Measurements from ENCODE around the gene SMIM9. TPM values are rescaled to one million over a fixed set of nuclear protein-coding genes. Genes with fewer than 3 reads are reported as not detected.
"Not testable (repeated sequence)": the region's sequence is repeated elsewhere in the genome, so short reads cannot be mapped to it uniquely, and the experiment has no call there.

SMIM9 gene
- total RNA-seq = not detected in 2 replicates
- long read RNA-seq = 0 reads

DNA sequence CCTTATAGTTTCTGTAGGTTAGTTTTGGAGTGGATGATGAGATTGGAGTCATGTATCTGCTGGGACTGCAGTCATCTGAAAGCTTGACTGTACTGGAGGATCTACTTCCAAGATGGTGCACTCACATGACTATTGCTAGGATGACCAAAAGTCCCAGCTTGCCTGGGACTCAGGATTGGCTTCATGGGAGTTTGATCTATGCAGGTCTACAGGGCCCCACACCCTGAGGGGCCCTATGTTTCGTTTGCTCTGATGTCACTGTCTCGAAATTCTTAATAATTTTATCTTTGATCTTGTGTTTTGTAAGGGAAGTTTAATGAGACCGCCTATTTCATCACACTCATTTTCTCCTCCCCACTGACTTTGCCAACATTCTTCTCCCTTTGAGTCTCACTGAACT, at the start of gene SMIM9:
Gene SMIM9 (minus strand): TSS at position 101 of the 400 bp plus-strand sequence. CDS start 3,806 bp downstream, outside the sequence.
- Mint-ChIP-seq H3K27ac (ENCODE audit: unreplicated experiment) (no peak within 1 kb of the TSS), H3K4me3 (no peak within 1 kb of the TSS), H3K36me3 (ENCODE audit: low read depth) (peaks cover 2% of the 10 kb centered on the region), H3K27me3 (ENCODE audit: low read depth) (peaks cover 16% of the 10 kb centered on the region), H3K4me1 (no peaks in the 10 kb centered on the region), H3K9me3 (peaks cover 1% of the 10 kb centered on the region)
- TF ChIP-seq, protein P1, sequence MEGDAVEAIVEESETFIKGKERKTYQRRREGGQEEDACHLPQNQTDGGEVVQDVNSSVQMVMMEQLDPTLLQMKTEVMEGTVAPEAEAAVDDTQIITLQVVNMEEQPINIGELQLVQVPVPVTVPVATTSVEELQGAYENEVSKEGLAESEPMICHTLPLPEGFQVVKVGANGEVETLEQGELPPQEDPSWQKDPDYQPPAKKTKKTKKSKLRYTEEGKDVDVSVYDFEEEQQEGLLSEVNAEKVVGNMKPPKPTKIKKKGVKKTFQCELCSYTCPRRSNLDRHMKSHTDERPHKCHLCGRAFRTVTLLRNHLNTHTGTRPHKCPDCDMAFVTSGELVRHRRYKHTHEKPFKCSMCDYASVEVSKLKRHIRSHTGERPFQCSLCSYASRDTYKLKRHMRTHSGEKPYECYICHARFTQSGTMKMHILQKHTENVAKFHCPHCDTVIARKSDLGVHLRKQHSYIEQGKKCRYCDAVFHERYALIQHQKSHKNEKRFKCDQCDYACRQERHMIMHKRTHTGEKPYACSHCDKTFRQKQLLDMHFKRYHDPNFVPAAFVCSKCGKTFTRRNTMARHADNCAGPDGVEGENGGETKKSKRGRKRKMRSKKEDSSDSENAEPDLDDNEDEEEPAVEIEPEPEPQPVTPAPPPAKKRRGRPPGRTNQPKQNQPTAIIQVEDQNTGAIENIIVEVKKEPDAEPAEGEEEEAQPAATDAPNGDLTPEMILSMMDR (conservative IDR thresholded peaks at IDR 0.05) = no peak
- no peak for DNase-seq (ENCODE audit: low read depth, low spot score)

- not testable (repeated sequence) for H3K36me3 Mint-ChIP-seq (ENCODE audit: low read depth); H3K4me3 Mint-ChIP-seq; DNase-seq (ENCODE audit: low read depth, low spot score); H3K27me3 Mint-ChIP-seq (ENCODE audit: low read depth); H3K4me1 Mint-ChIP-seq; H3K9me3 Mint-ChIP-seq; H3K27ac Mint-ChIP-seq (ENCODE audit: unreplicated experiment)
Measured at GRCh38 chrX:154884069-154884468, 49.6 kb upstream of the SMIM9 start.

- TF ChIP-seq, protein P1 (conservative IDR thresholded peaks at IDR 0.05) = no peak
- peaks cover 6% of the 10 kb centered on the region for H3K27me3 Mint-ChIP-seq (ENCODE audit: low read depth)
- H3K4me3 Mint-ChIP-seq = no peak overlapping the region
- no peaks in the 10 kb centered on the region for H3K4me1 Mint-ChIP-seq
- H3K27ac Mint-ChIP-seq (ENCODE audit: unreplicated experiment) = no peak overlapping the region
- no peak for DNase-seq (ENCODE audit: low read depth, low spot score)
- H3K36me3 Mint-ChIP-seq (ENCODE audit: low read depth) = peaks cover 14% of the 10 kb centered on the region
- peaks cover 24% of the 10 kb centered on the region for H3K9me3 Mint-ChIP-seq
Measured at GRCh38 chrX:154873329-154873728, 38.9 kb upstream of the SMIM9 start.

- not testable (repeated sequence) for H3K27ac Mint-ChIP-seq (ENCODE audit: unreplicated experiment); DNase-seq (ENCODE audit: low read depth, low spot score); H3K4me3 Mint-ChIP-seq; H3K4me1 Mint-ChIP-seq; H3K27me3 Mint-ChIP-seq (ENCODE audit: low read depth)
- H3K9me3 Mint-ChIP-seq = peaks cover 23% of the 10 kb centered on the region
- peaks cover 12% of the 10 kb centered on the region for H3K36me3 Mint-ChIP-seq (ENCODE audit: low read depth)
Measured at GRCh38 chrX:154868522-154868921, 34.1 kb upstream of the SMIM9 start.

DNA sequence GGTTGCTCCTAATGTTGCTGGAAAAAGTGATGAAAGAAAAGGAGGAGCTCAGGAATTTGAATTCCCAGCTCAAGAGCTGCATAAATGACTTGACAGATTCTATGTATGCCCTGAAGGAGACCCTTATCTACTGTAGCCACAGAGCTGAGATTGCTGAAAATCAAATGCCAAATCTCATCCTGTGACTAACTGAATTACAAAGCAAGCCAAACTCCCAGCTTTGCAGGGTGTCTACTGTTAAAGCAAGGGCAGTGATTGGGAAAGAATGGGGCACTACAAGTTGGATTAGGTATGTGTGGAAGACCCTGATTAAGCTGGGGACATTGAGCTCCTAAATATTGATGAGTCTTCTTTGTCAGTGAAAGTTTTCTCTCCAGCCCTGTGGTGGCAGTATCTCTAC, 20.8 kb upstream of the SMIM9 start:
- TF ChIP-seq, protein P1 (conservative IDR thresholded peaks at IDR 0.05) = no peak
- no peak overlapping the region for H3K4me3 Mint-ChIP-seq
- H3K27ac Mint-ChIP-seq (ENCODE audit: unreplicated experiment) = no peak overlapping the region
- H3K36me3 Mint-ChIP-seq (ENCODE audit: low read depth) = peaks cover 4% of the 10 kb centered on the region
- no peaks in the 10 kb centered on the region for H3K4me1 Mint-ChIP-seq
- H3K9me3 Mint-ChIP-seq = peaks cover 15% of the 10 kb centered on the region
- H3K27me3 Mint-ChIP-seq (ENCODE audit: low read depth) = no peaks in the 10 kb centered on the region
- no peak for DNase-seq (ENCODE audit: low read depth, low spot score)

DNA sequence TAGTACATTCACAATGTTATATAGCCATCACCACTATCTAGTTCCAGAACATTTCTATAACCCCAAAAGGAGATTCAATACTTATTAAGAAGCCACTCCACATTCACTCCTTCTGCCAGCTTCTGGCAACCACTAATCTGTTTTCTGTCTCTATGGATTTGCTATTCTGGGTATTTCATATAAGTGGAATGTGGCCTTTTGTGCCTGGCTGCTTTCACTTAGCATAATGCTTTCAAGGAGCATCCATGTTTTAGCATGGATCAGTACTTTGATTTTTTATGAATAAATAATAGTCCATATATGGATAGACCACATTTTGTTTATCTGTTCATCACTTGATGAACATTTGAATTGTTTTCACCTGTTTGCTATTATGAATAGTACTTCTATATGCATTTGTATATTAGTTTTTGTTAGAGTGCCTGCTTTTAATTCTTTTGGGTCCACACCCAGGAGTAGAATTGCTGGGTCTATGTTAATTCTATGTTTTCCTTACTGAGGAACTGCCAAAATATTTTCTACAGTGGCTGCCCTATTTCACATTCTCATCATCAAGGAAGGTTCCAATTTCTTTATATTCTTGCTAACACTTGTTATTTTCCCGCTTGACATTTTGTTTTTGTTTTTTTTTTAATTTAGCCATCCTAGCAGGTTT, 16.6 kb upstream of the SMIM9 start:
- TF ChIP-seq, protein P1 (conservative IDR thresholded peaks at IDR 0.05) = no peak
- peaks cover 3% of the 10 kb centered on the region for H3K36me3 Mint-ChIP-seq (ENCODE audit: low read depth)
- DNase-seq (ENCODE audit: low read depth, low spot score) = no peak
- H3K9me3 Mint-ChIP-seq = peaks cover 13% of the 10 kb centered on the region
- H3K27me3 Mint-ChIP-seq (ENCODE audit: low read depth) = no peaks in the 10 kb centered on the region
- no peak overlapping the region for H3K27ac Mint-ChIP-seq (ENCODE audit: unreplicated experiment)
- H3K4me3 Mint-ChIP-seq = no peak overlapping the region
- H3K4me1 Mint-ChIP-seq = no peaks in the 10 kb centered on the region
